Measurements from ENCODE around the gene TLR5. TPM values are rescaled to one million over a fixed set of nuclear protein-coding genes. Genes with fewer than 3 reads are reported as not detected.

TLR5 gene
- total RNA-seq, 4 donors from 2014 or later, result 8.2 to 14.5 (median 12.3) TPM

GRCh38 chr1:223097713-223098112 is 45.3 kb downstream of the TLR5 start:
- H3K4me1 ChIP-seq, result peaks cover 4% of the 10 kb centered on the region
- TF ChIP-seq EP300 (IDR thresholded peaks at IDR 0.05), result no peak
- DNase-seq (ENCODE audit: low spot score in 2 of 2), result no peak
- no peaks in the 10 kb centered on the region for H3K36me3 ChIP-seq
- H3K27me3 ChIP-seq, result no peaks in the 10 kb centered on the region
- H3K9me3 ChIP-seq, result no peaks in the 10 kb centered on the region
- no peak overlapping the region for H3K27ac ChIP-seq
- H3K4me3 ChIP-seq, result no peak overlapping the region
- 40% methylated on average over 1 of the region's 1 CpG for WGBS

DNA sequence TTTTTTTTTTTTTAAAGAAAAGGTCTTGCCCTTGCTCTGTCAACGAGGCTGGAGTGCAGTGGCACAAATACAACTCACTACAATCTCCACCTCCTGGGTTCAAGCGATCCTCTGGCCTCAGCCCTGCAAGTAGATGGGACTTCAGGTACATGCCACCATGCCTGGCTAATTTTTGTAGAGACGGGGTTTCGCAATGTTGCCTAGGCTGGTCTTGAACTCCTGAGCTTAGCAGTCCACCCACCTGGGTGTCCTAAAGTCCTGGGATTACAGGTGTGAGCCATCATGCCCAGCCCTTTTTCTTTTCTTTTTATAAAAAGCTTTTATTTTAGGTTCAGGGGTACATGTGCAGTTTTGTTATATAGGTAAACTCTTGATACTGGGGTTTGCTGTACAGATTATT is 47.2 kb downstream of the TLR5 start:
- H3K27me3 ChIP-seq, result no peaks in the 10 kb centered on the region
- H3K27ac ChIP-seq, result no peak overlapping the region
- no peak for DNase-seq (ENCODE audit: low spot score in 2 of 2)
- no peaks in the 10 kb centered on the region for H3K4me1 ChIP-seq
- H3K36me3 ChIP-seq, result no peaks in the 10 kb centered on the region
- H3K4me3 ChIP-seq, result no peak overlapping the region
- 91% methylated on average over 4 of the region's 4 CpGs for WGBS
- no peak for TF ChIP-seq POLR2AphosphoS5 (IDR thresholded peaks at IDR 0.05)
- TF ChIP-seq POLR2A (IDR thresholded peaks at IDR 0.05), result no peak
- no peak for TF ChIP-seq EP300 (IDR thresholded peaks at IDR 0.05)
- no peaks in the 10 kb centered on the region for H3K9me3 ChIP-seq

- H3K27me3 ChIP-seq, result no peaks in the 10 kb centered on the region
- WGBS, result 61% methylated on average over 5 of the region's 6 CpGs
- no peak overlapping the region for H3K4me3 ChIP-seq
- H3K9me3 ChIP-seq, result no peaks in the 10 kb centered on the region
- H3K4me1 ChIP-seq, result no peaks in the 10 kb centered on the region
- no peaks in the 10 kb centered on the region for H3K36me3 ChIP-seq
- TF ChIP-seq EP300 (IDR thresholded peaks at IDR 0.05), result no peak
- TF ChIP-seq CTCF (IDR thresholded peaks at IDR 0.05), result no peak
- TF ChIP-seq POLR2AphosphoS5 (IDR thresholded peaks at IDR 0.05), result no peak
- TF ChIP-seq POLR2A (IDR thresholded peaks at IDR 0.05), result no peak
- no peak for DNase-seq (ENCODE audit: low spot score in 2 of 2)
- no peak overlapping the region for H3K27ac ChIP-seq
Measured at GRCh38 chr1:223091896-223092295, 51.2 kb downstream of the TLR5 start.

GRCh38 chr1:223089250-223089649 is 53.8 kb downstream of the TLR5 start:
- Histone ChIP-seq H3K4me1 (no peaks in the 10 kb centered on the region), H3K27ac (no peak overlapping the region), H3K27me3 (no peaks in the 10 kb centered on the region), H3K36me3 (no peaks in the 10 kb centered on the region), H3K9me3 (no peaks in the 10 kb centered on the region), H3K4me3 (no peak overlapping the region)
- DNase-seq (ENCODE audit: low spot score in 2 of 2), result no peak
- WGBS, result 84% methylated on average over 11 of the region's 11 CpGs
- TF ChIP-seq EP300 (IDR thresholded peaks at IDR 0.05) (no peak), CTCF (IDR thresholded peaks at IDR 0.05) (no peak), POLR2AphosphoS5 (IDR thresholded peaks at IDR 0.05) (no peak), POLR2A (IDR thresholded peaks at IDR 0.05) (no peak)

GRCh38 chr1:223088713-223089240 is 54.3 kb downstream of the TLR5 start:
- H3K36me3 ChIP-seq, result no peaks in the 10 kb centered on the region
- no peaks in the 10 kb centered on the region for H3K4me1 ChIP-seq
- H3K9me3 ChIP-seq, result no peaks in the 10 kb centered on the region
- DNase-seq (ENCODE audit: low spot score in 2 of 2), result no peak
- WGBS, result 96% methylated on average over 13 of the region's 13 CpGs
- H3K27me3 ChIP-seq, result no peaks in the 10 kb centered on the region
- TF ChIP-seq POLR2A (IDR thresholded peaks at IDR 0.05) (no peak), EP300 (IDR thresholded peaks at IDR 0.05) (no peak), CTCF (IDR thresholded peaks at IDR 0.05) (no peak), POLR2AphosphoS5 (IDR thresholded peaks at IDR 0.05) (no peak)
- no peak overlapping the region for H3K27ac ChIP-seq
- no peak overlapping the region for H3K4me3 ChIP-seq

- H3K36me3 ChIP-seq, result no peaks in the 10 kb centered on the region
- H3K4me1 ChIP-seq, result no peaks in the 10 kb centered on the region
- TF ChIP-seq POLR2A (IDR thresholded peaks at IDR 0.05) (no peak), CTCF (IDR thresholded peaks at IDR 0.05) (no peak), POLR2AphosphoS5 (IDR thresholded peaks at IDR 0.05) (no peak), EP300 (IDR thresholded peaks at IDR 0.05) (no peak)
- no peak overlapping the region for H3K27ac ChIP-seq
- DNase-seq (ENCODE audit: low spot score in 2 of 2), result no peak
- WGBS, result 47% methylated on average over 10 of the region's 10 CpGs
- no peak overlapping the region for H3K4me3 ChIP-seq
- no peaks in the 10 kb centered on the region for H3K9me3 ChIP-seq
- no peaks in the 10 kb centered on the region for H3K27me3 ChIP-seq
Measured at GRCh38 chr1:223087291-223088255, 55.5 kb downstream of the TLR5 start.
